ENCODE data around the gene DNAJC5G.
"Not testable (repeated sequence)": the region's sequence is repeated elsewhere in the genome, so short reads cannot be mapped to it uniquely, and the experiment has no call there.

DNAJC5G gene

GRCh38 chr2:27309651-27310050 is 34.4 kb downstream of the DNAJC5G start:
- DNase-seq (ENCODE audit: low spot score): no peak

- no peak for DNase-seq (ENCODE audit: low spot score)
These were observed 36.9 kb downstream of the DNAJC5G start for GRCh38 chr2:27312152-27312551.

- DNase-seq (ENCODE audit: low spot score): no peak
These were observed 38.8 kb downstream of the DNAJC5G start for GRCh38 chr2:27313882-27314645.

GRCh38 chr2:27314709-27315108 is 39.5 kb downstream of the DNAJC5G start:
- no peak for DNase-seq (ENCODE audit: low spot score)

- DNase-seq (ENCODE audit: low spot score): no peak
These were observed 39.9 kb downstream of the DNAJC5G start for GRCh38 chr2:27315122-27315521.

- no peak for DNase-seq (ENCODE audit: low spot score)
These were observed 41.6 kb downstream of the DNAJC5G start for GRCh38 chr2:27316655-27317412.

- not testable (repeated sequence) for DNase-seq (ENCODE audit: low spot score)
These were observed 44.6 kb downstream of the DNAJC5G start for GRCh38 chr2:27319839-27320238.

GRCh38 chr2:27320958-27321543 is 45.8 kb downstream of the DNAJC5G start:
- peak; percentile 99 for DNase-seq (ENCODE audit: low spot score)

- DNase-seq (ENCODE audit: low spot score): peak; percentile 49
These were observed 47.1 kb downstream of the DNAJC5G start for GRCh38 chr2:27322301-27322765.

- DNase-seq (ENCODE audit: low spot score): peak; percentile 94
These were observed 47.7 kb downstream of the DNAJC5G start, which contains the start of gene MPV17 for GRCh38 chr2:27322766-27323595. Gene MPV17 (minus strand): TSS chr2:27323097. CDS start chr2:27322517, 580 bp downstream.

GRCh38 chr2:27323596-27324285 is 48.5 kb downstream of the DNAJC5G start:
- peak; percentile 39 for DNase-seq (ENCODE audit: low spot score)

- DNase-seq (ENCODE audit: low spot score): no peak
These were observed 49.5 kb downstream of the DNAJC5G start for GRCh38 chr2:27324720-27325119.
